GM18861 (cell line): ENCODE data around the gene DTWD2.

ENCODE experiments used
- ATAC-seq: cut with Tn5 transposase; IDR thresholded peaks from one replicate; pipeline ENCODE4 v1.9.1; 2021; ENCODE audit not compliant: unreplicated experiment

DTWD2 gene

GRCh38 chr5:118789366-118789765, 199.0 kb downstream of the DTWD2 start:
- ATAC-seq, result no peak

- ATAC-seq, result no peak
These were observed 200.0 kb downstream of the DTWD2 start for GRCh38 chr5:118788351-118788750.
